CD4-positive, alpha-beta T cell (primary cell): ENCODE data around the gene R3HDM1. TPM values are rescaled to one million over a fixed set of nuclear protein-coding genes. Genes with fewer than 3 reads are reported as not detected.

Experiments used
- ATAC-seq: fragments of 200-7000 bp; cut with Tn5 transposase; one replicate; pipeline ENCODE4 v1.10.0; 2022; ENCODE audit warnings: mild to moderate bottlenecking; ENCODE audit not compliant: poor library complexity
- CTCF ChIA-PET: fragments of 350-600 bp; sonication (Branson Sonifier 250); formaldehyde crosslinking; loops from one replicate; lab custom pipeline; 2021; ENCODE audit warnings: antibody characterized with exemption, inconsistent platforms; lab: Charles Lee
- POLR2A ChIA-PET: fragments of 350-600 bp; sonication (Branson Sonifier 250); formaldehyde crosslinking; loops from one replicate; lab custom pipeline; 2021; ENCODE audit warnings: antibody characterized with exemption, inconsistent platforms; lab: Charles Lee
- DNase-seq, 14 experiments: peaks; one replicate each; pipeline ENCODE4 v3.0.0-alpha.2; 2013 to 2020; ENCODE audit warnings: mixed read lengths in 2 of 14
- H3K27ac ChIP-seq, 2 donors: one replicate each; pipeline versions ENCODE4 v1.5.1 to v1.7.0; 2013; ENCODE audit warnings: low read length in 2 of 2, low read depth in 1 of 2, mild to moderate bottlenecking in 1 of 2
- H3K27me3 ChIP-seq, 2 experiments: 1 replicate in 1 of 2; 2 replicates in 1 of 2; pipeline versions ENCODE4 v1.6.1 to v1.7.0; 2013; ENCODE audit warnings: low read length in 2 of 2, control low read depth in 1 of 2, mild to moderate bottlenecking in 1 of 2, moderate library complexity in 1 of 2; ENCODE audit not compliant: insufficient read depth in 2 of 2, control insufficient read depth in 1 of 2
- H3K36me3 ChIP-seq: one replicate; pipeline ENCODE4 v1.6.1; 2013; ENCODE audit warnings: low read length, control low read depth; ENCODE audit not compliant: insufficient read depth
- H3K4me1 ChIP-seq: one replicate; pipeline ENCODE4 v1.6.1; 2013; ENCODE audit warnings: low read length, control low read depth; ENCODE audit not compliant: insufficient read depth
- H3K4me3 ChIP-seq: one replicate; pipeline ENCODE4 v1.5.1; 2013; ENCODE audit warnings: mild to moderate bottlenecking, low read length, moderate library complexity
- H3K9me3 ChIP-seq, 2 experiments: 1 replicate in 1 of 2; 2 replicates in 1 of 2; pipeline versions ENCODE4 v1.6.1 to v1.7.0; 2013; ENCODE audit warnings: low read length in 2 of 2, mild to moderate bottlenecking in 2 of 2, control low read depth in 1 of 2, moderate library complexity in 1 of 2; ENCODE audit not compliant: control insufficient read depth in 1 of 2, insufficient read depth in 1 of 2
- H3K27ac Mint-ChIP-seq: one replicate; pipeline ENCODE4 v1.8.0; 2020; ENCODE audit warnings: mixed read lengths
- H3K27me3 Mint-ChIP-seq: one replicate; pipeline ENCODE4 v1.8.0; 2021; ENCODE audit warnings: mixed read lengths
- H3K36me3 Mint-ChIP-seq: one replicate; pipeline ENCODE4 v1.8.0; 2021; ENCODE audit warnings: low read depth, mixed read lengths
- H3K4me1 Mint-ChIP-seq: one replicate; pipeline ENCODE4 v1.8.0; 2021; ENCODE audit warnings: low read depth, mixed read lengths
- H3K4me3 Mint-ChIP-seq: one replicate; pipeline ENCODE4 v1.8.0; 2020; ENCODE audit warnings: mild to moderate bottlenecking, mixed read lengths
- H3K9me3 Mint-ChIP-seq: one replicate; pipeline ENCODE4 v1.8.0; 2020; ENCODE audit warnings: mixed read lengths
- intact Hi-C, 2 experiments: fragments of 100-400 bp; cut with DNase I in 1 of 2; cut with micrococcal nuclease in 1 of 2; formaldehyde crosslinking; loops; one replicate each; pipeline versions ENCODE4 v1.15.1 to v1.9.0; 2023 to 2025; cut with DNase I, micrococcal nuclease
- total RNA-seq, 174 experiments: library from RNA in 2 of 174; stranded (reverse) in 2 of 174; gene quantifications; one replicate each; pipeline ENCODE4 v1.2.3 and lab custom pipeline; 2021 to 2026
- TF ChIP-seq, protein P1 (sequence below): fragments of 200-600 bp; IDR thresholded peaks from one replicate; pipeline ENCODE4 v1.8.0; 2022; ENCODE audit warnings: antibody characterized with exemption, mild to moderate bottlenecking

R3HDM1 gene
- total RNA-seq, 2 experiments from 2014 or later: 39.7 to 41.4 TPM

GRCh38 chr2:135585586-135585985, 54.3 kb downstream of the R3HDM1 start:
- intact Hi-C loops: no loop called here
- TF ChIP-seq, protein P1, sequence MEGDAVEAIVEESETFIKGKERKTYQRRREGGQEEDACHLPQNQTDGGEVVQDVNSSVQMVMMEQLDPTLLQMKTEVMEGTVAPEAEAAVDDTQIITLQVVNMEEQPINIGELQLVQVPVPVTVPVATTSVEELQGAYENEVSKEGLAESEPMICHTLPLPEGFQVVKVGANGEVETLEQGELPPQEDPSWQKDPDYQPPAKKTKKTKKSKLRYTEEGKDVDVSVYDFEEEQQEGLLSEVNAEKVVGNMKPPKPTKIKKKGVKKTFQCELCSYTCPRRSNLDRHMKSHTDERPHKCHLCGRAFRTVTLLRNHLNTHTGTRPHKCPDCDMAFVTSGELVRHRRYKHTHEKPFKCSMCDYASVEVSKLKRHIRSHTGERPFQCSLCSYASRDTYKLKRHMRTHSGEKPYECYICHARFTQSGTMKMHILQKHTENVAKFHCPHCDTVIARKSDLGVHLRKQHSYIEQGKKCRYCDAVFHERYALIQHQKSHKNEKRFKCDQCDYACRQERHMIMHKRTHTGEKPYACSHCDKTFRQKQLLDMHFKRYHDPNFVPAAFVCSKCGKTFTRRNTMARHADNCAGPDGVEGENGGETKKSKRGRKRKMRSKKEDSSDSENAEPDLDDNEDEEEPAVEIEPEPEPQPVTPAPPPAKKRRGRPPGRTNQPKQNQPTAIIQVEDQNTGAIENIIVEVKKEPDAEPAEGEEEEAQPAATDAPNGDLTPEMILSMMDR: no peak
- H3K4me3 ChIP-seq: no peak overlapping the region
- ATAC-seq (no peak), DNase-seq (no peak)
- CTCF ChIA-PET: interaction anchor here (0.8 kb wide), 1 partner anchor 24 kb away, joined by 3 read pairs; no protein-coding TSS in a partner anchor
- H3K36me3 Mint-ChIP-seq: no peaks in the 10 kb centered on the region
- H3K9me3 ChIP-seq: no peaks in the 10 kb centered on the region
- H3K4me1 ChIP-seq: no peaks in the 10 kb centered on the region
- H3K9me3 Mint-ChIP-seq: no peaks in the 10 kb centered on the region
- POLR2A ChIA-PET: interaction anchor here (1.3 kb wide), 1 partner anchor 55 kb away, joined by 5 read pairs; the partner anchor contains the start of genes R3HDM1 and ZRANB3
- H3K4me1 Mint-ChIP-seq: peaks cover 58% of the 10 kb centered on the region
- no peaks in the 10 kb centered on the region for H3K27me3 Mint-ChIP-seq
- H3K4me3 Mint-ChIP-seq: no peak overlapping the region
- no peak overlapping the region for H3K27ac ChIP-seq
- no peaks in the 10 kb centered on the region for H3K36me3 ChIP-seq
- no peaks in the 10 kb centered on the region for H3K27me3 ChIP-seq
- peak overlapping the region; percentile 12 for H3K27ac Mint-ChIP-seq

DNA sequence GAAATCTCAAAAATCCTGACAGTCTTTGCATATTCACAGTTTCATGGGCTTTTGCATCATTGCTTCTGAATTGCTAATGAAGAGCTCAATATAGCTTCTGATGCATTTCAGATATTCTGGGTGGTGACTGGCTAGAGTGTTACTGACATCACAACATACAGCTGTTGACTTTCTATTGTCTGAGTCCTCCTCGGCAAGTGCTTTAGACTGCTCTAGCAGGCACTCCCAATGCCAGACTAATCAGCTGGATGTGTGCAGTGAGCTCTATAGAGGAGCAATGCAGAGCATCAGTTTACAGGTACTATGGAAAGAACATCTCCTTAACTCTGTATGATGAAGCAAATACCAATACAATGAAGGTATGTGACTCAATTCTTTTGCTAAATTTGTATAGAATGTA, 54.9 kb downstream of the R3HDM1 start:
- Histone ChIP-seq H3K36me3 (no peaks in the 10 kb centered on the region), H3K9me3 (no peaks in the 10 kb centered on the region), H3K27ac (no peak overlapping the region), H3K4me1 (no peaks in the 10 kb centered on the region), H3K4me3 (no peak overlapping the region), H3K27me3 (no peaks in the 10 kb centered on the region)
- CTCF ChIA-PET: no interaction called here
- Mint-ChIP-seq H3K9me3 (no peaks in the 10 kb centered on the region), H3K36me3 (peaks cover 3% of the 10 kb centered on the region), H3K4me3 (no peak overlapping the region), H3K27ac (peak overlapping the region; percentile 12), H3K4me1 (peaks cover 60% of the 10 kb centered on the region), H3K27me3 (no peaks in the 10 kb centered on the region)
- DNase-seq: no peak
- ATAC-seq: peak; percentile 30
- TF ChIP-seq, protein P1: no peak
- intact Hi-C loops: no loop called here
- POLR2A ChIA-PET: interaction anchor here (1.3 kb wide), 1 partner anchor 55 kb away, joined by 5 read pairs; the partner anchor contains the start of genes R3HDM1 and ZRANB3

- peaks cover 12% of the 10 kb centered on the region for H3K36me3 Mint-ChIP-seq
- ChIA-PET CTCF (no interaction called here), POLR2A (no interaction called here)
- intact Hi-C loops: no loop called here
- Histone ChIP-seq H3K27ac (no peak overlapping the region), H3K4me3 (no peak overlapping the region), H3K9me3 (peaks cover 0 to 9% of the 10 kb centered on the region in 2 experiments), H3K36me3 (no peaks in the 10 kb centered on the region), H3K4me1 (no peaks in the 10 kb centered on the region), H3K27me3 (no peaks in the 10 kb centered on the region)
- ATAC-seq: no peak
- no peak for DNase-seq
- H3K27me3 Mint-ChIP-seq: no peaks in the 10 kb centered on the region
- no peak overlapping the region for H3K4me3 Mint-ChIP-seq
- peaks cover 5% of the 10 kb centered on the region for H3K9me3 Mint-ChIP-seq
- peak overlapping the region; percentile 72 for H3K27ac Mint-ChIP-seq
- TF ChIP-seq, protein P1: no peak
- H3K4me1 Mint-ChIP-seq: peaks cover 74% of the 10 kb centered on the region
Observed at GRCh38 chr2:135587958-135588357, 56.7 kb downstream of the R3HDM1 start.
